Measurements from ENCODE around the gene ANO3.

ANO3 gene

DNA sequence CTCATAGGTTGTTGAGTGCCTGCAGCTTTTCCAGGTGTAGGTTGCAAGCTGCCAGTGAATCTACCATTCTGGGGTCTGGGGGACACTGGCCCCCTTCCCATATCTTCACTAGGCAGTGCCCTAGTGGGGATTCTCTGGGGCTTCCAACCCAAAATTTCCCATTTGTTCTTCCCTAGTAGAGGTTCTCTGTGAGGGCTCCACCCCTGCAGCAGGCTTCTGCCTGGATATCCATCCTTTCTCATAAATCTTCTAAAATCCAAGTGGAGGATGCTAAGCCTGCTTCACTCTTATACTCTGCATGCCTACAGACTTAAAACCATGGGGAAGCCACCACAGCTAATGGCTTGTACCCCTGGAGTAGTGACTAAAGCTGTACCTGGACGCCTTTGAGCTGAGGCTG is 33.4 kb downstream of the ANO3 start:
- no peak for DNase-seq

DNA sequence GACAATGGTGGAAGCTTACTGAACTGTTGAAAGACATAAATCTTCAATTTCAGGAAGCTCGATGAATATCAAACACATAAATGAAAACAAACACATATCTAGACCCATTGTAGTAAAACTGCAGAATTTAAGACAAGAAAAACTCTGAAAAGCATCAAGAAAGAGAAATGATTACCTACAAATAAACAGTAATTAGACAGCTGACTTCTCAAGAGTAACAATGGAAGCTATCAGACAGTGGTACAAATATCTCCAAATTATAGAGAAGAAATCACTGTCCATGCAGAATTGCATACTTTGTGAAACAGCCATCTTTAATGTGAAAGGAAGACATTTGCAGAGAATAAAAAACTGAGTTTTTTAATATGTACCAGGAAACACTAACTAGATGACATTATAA is 45.7 kb downstream of the ANO3 start:
- no peak for DNase-seq

DNA sequence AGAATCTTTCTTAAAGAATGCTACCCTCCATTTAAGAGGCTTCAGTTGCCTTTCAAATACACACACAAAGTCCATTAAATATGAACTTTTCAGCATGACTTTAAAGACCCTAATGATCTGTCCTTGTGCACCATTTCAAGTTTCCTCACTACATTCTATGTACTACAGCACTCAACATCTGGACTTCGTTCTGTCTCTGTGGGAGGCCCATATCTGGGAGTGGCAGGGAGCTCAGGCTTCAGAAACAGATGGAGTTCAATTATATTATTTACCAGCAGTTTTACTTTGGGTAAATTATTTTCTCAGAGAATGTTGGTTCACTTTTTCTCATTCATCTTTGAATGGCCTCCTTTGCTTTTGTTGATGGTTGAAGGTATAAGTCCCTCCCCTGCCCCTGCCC is 67.4 kb downstream of the ANO3 start:
- DNase-seq: no peak

GRCh38 chr11:26410706-26411366 is 78.9 kb downstream of the ANO3 start:
- no peak for DNase-seq

DNA sequence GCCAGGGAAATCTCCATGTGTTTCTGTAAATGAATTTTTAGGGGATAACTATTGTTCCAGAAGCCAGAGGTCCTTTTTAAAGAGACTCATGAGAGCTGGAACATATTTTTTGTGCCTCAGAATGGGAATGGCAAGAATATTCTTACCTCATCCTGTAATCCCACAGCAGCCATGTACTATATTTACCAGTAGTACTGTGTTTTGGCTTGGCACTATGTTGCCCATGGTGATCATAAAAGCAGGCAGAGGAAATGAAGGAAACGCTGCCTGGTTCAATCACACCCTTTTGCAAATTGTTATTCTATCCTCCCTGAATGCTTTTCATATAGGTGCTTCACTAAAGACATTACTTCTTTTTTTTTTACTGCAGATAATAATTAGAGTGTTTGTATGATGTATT is 81.0 kb downstream of the ANO3 start:
- DNase-seq: no peak

- peak; percentile 36 for DNase-seq
Measured at GRCh38 chr11:26418386-26418912, 86.5 kb downstream of the ANO3 start.

DNA sequence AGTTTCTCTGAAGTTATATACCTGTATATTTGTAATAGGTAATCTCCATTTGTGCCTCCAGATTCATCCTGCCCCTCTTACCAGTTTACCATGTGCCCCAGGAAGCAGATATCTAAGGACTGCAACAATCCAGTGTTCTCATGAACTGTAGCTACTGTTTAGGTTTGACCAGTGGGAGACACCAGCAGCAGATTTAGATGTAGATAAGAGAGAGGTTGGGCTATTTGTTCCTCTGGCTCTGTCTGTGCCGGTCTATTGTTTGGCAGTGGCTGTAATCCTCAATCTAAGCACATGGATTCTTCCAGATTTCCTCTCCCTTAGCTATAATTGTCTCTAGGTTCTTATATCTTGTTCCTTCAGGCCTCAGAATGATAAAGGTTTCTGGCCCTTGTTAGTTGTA is 88.4 kb downstream of the ANO3 start:
- DNase-seq: no peak

DNA sequence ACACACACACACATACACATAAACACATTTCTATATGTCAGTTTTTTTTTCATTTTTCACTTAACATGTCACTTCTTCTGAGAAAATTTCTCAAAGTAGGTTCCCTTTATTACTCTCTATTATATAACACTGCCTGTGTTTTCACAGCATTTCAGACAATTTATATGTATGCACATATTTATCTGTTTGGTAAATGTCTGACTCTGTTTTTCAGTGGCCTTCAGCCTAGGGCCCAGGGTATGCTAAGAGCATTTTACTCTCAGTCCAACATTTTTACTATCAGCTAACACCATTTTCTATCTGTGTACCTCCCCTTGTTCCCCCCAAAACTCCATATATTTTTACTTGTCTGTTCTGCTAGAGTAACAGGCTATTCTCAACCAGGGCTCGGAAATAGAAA is 92.3 kb downstream of the ANO3 start:
- DNase-seq: no peak

DNA sequence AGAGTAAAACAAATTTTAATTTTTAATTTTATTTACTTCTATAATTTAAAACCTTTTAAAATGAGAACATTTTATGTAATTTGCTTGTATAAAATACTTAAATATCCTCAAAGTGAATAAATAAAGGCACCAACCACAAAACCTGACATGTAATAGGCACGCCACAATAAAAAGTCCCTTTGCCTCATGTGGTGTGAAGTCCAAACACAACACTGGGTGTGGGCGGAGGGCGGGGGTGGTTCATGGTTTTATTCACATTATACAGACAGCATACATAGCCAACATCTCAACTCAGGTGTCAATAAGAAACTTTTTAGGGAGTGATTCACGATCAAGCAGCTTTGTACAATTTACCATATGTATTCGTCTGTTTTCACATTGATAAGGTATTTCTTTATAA is 107.9 kb downstream of the ANO3 start:
- DNase-seq: no peak

GRCh38 chr11:26442131-26442530 is 110.2 kb downstream of the ANO3 start:
- DNase-seq: no peak

DNA sequence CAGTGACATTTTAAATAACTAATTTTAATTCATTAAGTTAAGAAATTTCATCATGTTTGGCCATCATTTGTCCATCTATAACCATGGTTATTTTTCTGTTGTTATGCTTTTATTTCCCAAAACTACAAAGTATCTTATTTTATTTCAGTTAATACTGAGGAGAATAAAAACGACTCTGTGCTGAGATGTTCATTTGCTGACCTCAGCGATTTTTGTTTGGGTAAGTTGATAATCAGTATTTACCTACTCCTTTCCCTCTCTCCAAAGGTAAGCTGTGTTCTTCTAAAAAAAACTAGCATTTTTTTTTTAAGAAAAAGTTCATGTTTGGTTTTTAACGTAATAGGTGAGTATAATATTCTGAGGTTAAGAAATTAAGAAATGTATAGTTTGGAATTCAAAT is 111.7 kb downstream of the ANO3 start:
- DNase-seq: no peak

DNA sequence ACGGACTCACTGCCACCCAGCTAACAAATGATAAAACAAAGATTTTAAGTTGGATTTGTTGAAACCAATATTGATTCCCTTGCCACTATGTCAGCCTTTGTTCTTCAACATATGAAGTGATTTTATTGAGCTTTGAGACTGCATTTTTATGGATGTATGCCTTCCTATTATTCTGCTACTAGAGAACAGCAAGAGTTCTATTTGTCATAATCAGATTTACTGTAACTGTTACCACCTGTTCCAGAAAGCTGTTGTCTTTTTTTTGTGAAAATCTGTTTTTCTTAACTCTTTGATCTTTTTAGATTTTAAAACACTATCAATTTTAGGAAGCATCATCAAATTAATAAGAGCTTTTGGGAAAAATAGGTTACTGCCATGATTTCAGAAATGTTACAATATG is 125.7 kb downstream of the ANO3 start:
- peak; percentile 12 for DNase-seq

GRCh38 chr11:26465274-26465673 is 133.3 kb downstream of the ANO3 start:
- no peak for DNase-seq

DNA sequence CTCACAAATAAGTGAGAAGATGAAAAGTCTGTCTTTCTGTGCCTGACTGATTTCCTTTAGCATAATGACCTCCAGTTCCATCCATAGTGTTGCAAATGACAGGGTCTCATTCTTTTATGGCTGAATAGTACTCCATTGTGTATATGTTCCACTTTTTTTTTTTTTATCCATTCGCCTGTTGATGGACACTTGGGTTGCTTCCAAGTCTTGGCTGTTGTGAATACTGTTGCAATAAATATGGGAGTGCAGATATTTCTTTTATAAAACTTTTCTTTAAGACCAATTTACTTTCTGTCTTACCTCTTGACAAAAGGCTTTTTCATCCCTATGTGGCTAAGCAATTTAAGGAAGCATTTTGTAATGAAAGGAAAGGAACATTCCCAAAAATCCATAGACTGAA is 135.6 kb downstream of the ANO3 start:
- no peak for DNase-seq

GRCh38 chr11:26470992-26471391 is 139.1 kb downstream of the ANO3 start:
- DNase-seq: no peak

DNA sequence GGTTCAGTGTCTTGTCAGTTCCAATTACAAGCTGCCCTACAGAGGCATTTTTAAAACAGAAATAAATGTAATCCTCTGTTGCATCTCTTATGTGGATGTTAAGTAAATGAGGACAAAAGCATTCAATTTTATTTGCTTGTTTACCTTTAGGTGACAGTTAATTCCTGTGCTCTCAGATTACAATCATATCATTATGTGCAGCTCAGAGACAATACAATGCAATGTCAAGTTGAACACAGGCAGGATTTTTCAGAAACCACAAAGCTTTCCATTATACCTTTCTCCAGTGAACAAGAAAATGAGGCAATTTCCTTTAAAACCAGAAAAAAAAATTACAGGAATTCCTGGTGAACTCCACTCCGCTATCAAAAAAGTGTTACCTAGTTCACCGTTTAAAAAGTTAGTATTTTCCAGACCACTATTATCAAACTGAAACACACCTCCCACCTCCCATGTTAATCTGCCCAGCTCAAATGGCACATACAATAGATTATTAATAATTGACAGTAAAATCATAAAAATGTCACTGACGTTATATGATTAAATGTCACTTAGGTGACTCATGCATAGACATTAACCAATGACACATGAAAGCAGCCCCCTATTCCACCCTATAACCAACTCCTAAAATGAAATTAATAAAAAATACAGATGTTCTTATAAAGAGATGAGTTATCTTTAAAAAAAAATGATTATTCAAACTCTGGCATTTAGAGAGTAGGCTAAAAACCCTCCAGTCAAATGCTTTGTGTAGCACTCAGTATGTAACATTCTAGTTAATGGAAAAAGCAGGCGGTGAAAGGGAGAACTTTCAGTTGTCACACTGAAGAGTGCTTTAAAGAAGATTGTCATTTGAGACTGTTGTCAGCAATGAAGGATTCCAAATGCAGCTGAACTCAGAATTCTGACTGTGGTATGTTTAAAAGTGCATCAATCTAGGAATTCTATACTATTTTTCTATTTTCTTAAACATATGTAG is 141.6 kb downstream of the ANO3 start:
- DNase-seq: peak; percentile 49

GRCh38 chr11:26474401-26474800 is 142.5 kb downstream of the ANO3 start:
- no peak for DNase-seq

GRCh38 chr11:26477396-26477795 is 145.5 kb downstream of the ANO3 start:
- DNase-seq: no peak

DNA sequence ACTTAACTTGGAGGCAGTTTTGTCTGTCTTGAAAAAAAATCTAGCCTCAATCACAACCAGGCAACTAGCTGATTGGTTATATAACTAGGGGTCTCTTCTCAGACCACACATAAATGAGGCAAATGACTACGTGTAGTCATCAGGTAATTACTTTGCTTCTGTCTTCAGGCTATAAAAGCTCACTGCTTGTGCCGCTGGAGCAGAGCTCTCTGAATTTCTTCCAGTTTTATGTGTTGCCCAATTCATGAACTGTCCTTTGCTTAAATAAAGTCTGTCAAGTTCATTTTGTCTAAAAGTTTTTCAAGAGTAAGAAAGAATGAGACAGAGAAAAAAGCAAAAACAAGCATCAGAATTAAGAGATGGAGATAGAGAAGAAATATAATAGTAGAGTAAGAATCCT is 146.8 kb downstream of the ANO3 start:
- DNase-seq: no peak

DNA sequence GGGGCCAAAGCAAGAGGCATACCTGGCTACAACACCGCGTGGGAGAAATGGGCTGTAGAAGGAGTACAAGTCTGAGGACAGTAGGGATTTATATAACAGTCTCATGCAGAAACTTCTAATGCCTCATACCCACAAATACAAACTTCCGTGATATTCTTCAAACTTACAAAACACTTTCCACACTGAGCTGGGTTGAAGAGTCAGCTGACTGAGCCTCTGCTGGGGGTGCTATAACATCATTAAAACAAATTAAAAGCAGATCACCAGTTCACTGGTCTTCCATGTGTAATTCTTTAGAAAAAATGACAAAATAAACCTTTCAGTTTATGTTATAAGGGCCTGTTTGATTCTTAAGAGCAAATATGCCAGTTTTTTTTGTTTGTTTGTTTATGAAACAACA is 148.1 kb downstream of the ANO3 start:
- DNase-seq: no peak

GRCh38 chr11:26483108-26483507 is 151.2 kb downstream of the ANO3 start:
- DNase-seq: no peak

DNA sequence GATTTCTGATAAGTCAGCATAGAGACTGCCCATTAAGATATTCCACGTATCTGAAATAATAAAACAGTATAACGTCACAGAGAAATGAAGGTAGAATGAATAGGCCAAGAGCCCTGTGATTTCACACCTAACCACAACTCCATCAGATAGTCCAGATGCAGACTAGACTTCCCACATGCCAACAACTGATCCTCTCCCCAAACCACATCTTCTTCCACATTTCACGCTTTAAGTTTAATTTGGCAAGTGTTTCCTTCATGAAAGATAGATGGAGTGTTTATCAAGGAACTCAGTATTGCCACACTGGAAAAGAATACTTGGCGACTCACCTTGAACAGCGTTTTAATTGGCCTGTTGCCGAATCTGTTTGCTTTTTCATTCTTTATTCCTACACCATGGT is 158.6 kb downstream of the ANO3 start:
- DNase-seq: no peak

GRCh38 chr11:26493616-26494015 is 161.7 kb downstream of the ANO3 start:
- peak; percentile 9 for DNase-seq

DNA sequence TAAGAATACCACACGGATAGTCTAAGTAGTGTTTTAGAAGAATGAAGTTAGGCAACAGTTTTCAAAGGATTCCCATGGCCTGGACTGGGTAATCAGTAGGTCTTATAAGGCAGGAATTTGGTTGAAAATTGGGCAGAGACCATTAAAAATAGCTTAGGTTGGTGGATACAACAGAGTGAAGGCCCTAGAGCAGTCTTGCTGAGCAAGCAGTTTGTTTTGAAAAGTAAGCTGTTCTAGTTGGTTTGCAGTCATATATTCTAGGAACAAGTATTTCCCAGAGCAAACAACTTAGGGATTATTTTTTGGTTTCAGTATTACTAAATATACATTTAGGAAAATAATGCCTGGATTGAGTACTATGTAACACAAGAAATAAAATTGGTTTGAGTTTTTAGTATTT is 175.3 kb downstream of the ANO3 start:
- DNase-seq: no peak

All from eye (tissue), 1 donor.